Lung (tissue), 12 donors: Measurements from ENCODE around the gene ZNF480. TPM values are rescaled to one million over a fixed set of nuclear protein-coding genes. Genes with fewer than 3 reads are reported as not detected.

Experiments used
- ATAC-seq: fragments of 200-7000 bp; cut with Tn5 transposase; one replicate; pipeline ENCODE4 v1.9.1; 2020; ENCODE audit warnings: moderate number of reproducible peaks; ENCODE audit not compliant: insufficient read depth, low FRiP score
- DNase-seq, 3 donors: peaks; one replicate each; pipeline ENCODE4 v3.0.0-alpha.2; 2013 to 2017
- H3K27ac ChIP-seq, 2 donors: one replicate each; pipeline ENCODE4 v1.5.1; 2013; ENCODE audit warnings: mild to moderate bottlenecking in 2 of 2, moderate library complexity in 2 of 2, control low read depth in 1 of 2, inconsistent platforms in 1 of 2, low read depth in 1 of 2, low read length in 1 of 2
- H3K27me3 ChIP-seq, 3 donors: one replicate each; pipeline ENCODE4 v1.5.1; 2013; ENCODE audit warnings: low read length in 2 of 3; ENCODE audit not compliant: control insufficient read depth in 3 of 3, insufficient read depth in 3 of 3
- H3K36me3 ChIP-seq, 4 donors: one replicate each; pipeline ENCODE4 v1.5.1; 2013; ENCODE audit warnings: low read length in 4 of 4, mild to moderate bottlenecking in 1 of 4, moderate library complexity in 1 of 4; ENCODE audit not compliant: control insufficient read depth in 4 of 4, insufficient read depth in 4 of 4
- H3K4me1 ChIP-seq, 5 donors: one replicate each; pipeline ENCODE4 v1.5.1; 2013; ENCODE audit warnings: low read length in 5 of 5, mild to moderate bottlenecking in 2 of 5, moderate library complexity in 1 of 5; ENCODE audit not compliant: control insufficient read depth in 5 of 5, insufficient read depth in 5 of 5
- H3K4me3 ChIP-seq: one replicate; pipeline ENCODE4 v1.5.1; 2013; ENCODE audit warnings: mild to moderate bottlenecking, control low read depth, moderate library complexity
- H3K9ac ChIP-seq, 2 donors: one replicate each; pipeline ENCODE4 v1.5.1; 2013; ENCODE audit warnings: low read length in 2 of 2, control low read depth in 1 of 2; ENCODE audit not compliant: insufficient read depth in 1 of 2
- H3K9me3 ChIP-seq, 4 donors: one replicate each; pipeline ENCODE4 v1.5.1; 2013; ENCODE audit warnings: low read length in 3 of 4, mild to moderate bottlenecking in 1 of 4, moderate library complexity in 1 of 4; ENCODE audit not compliant: control insufficient read depth in 4 of 4, insufficient read depth in 3 of 4
- whole genome bisulfite sequencing, 2 donors: extraction: QIAGEN DNeasy Blood & Tissue Kit; methylation state at CpG; one replicate each; pipeline ENCODE4 v1.1.7; 2013; 5-methylcytosine and 5-hydroxymethylcytosine counted together
- polyA plus RNA-seq, 2 donors: library from polyadenylated mRNA; stranded (reverse); fragments of 200-250 nt; gene quantifications; one replicate each; pipeline ENCODE4 v1.2.1, GENCODE V29; 2013
- total RNA-seq, 2 donors: library from RNA; depleted of rRNA in 1 of 2; stranded (reverse); fragments of >200 nt in 1 of 2; gene quantifications; one replicate each; pipeline ENCODE4 v1.2.1, GENCODE V29; 2014 to 2021
- TF ChIP-seq, protein P1 (sequence below): IDR thresholded peaks from 2 replicates; pipeline ENCODE4 v1.5.1; 2012; ENCODE audit warnings: mild to moderate bottlenecking; ENCODE audit errors: control extremely low read depth, extremely low read depth
- donor health status: control.
- donor health status: control.
- donor health status: Bipolar disorder and iron deficiency.
- donor health status: healthy.
- donor health status: DM: yes; HTN: yes; CAD: no.

ZNF480 gene
- total and polyA plus RNA-seq, 4 donors, result 3.5 to 10.9 (median 9.6) TPM

DNA sequence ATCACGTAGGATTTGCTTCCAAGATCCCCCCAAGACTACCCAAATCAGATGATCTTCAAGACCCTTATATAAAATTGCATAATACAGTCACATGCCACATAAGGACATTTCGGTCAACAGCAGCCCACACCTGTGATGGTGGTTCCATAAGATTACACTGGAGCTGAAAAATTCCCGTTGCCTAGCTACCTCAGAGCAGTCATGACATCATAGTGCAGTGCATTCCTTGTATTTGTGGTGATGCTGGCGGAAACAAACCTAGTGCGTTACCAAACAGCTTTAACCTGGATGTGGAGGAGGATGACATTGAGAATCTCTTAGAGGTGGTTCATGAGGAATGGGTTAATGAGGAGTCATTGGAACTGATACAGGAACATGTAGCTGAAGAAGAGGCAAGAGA is 22.8 kb upstream of the ZNF480 start:
- H3K36me3 ChIP-seq, result peaks cover 0 to 16% (median 9%) of the 10 kb centered on the region in 4 donors
- ATAC-seq (no peak), DNase-seq (no peak)
- WGBS, 2 donors, result 87 to 95% methylated on average over 5 of the region's 5 CpGs
- H3K4me3 ChIP-seq, result no peak overlapping the region
- H3K27ac ChIP-seq, result no peak overlapping the region
- H3K9ac ChIP-seq, result no peak overlapping the region
- TF ChIP-seq, protein P1, sequence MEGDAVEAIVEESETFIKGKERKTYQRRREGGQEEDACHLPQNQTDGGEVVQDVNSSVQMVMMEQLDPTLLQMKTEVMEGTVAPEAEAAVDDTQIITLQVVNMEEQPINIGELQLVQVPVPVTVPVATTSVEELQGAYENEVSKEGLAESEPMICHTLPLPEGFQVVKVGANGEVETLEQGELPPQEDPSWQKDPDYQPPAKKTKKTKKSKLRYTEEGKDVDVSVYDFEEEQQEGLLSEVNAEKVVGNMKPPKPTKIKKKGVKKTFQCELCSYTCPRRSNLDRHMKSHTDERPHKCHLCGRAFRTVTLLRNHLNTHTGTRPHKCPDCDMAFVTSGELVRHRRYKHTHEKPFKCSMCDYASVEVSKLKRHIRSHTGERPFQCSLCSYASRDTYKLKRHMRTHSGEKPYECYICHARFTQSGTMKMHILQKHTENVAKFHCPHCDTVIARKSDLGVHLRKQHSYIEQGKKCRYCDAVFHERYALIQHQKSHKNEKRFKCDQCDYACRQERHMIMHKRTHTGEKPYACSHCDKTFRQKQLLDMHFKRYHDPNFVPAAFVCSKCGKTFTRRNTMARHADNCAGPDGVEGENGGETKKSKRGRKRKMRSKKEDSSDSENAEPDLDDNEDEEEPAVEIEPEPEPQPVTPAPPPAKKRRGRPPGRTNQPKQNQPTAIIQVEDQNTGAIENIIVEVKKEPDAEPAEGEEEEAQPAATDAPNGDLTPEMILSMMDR, result no peak
- peaks cover 0 to 23% (median 1%) of the 10 kb centered on the region in 4 donors for H3K9me3 ChIP-seq
- H3K4me1 ChIP-seq, result peaks cover 0 to 12% (median 7%) of the 10 kb centered on the region in 5 donors
- no peaks in the 10 kb centered on the region for H3K27me3 ChIP-seq

DNA sequence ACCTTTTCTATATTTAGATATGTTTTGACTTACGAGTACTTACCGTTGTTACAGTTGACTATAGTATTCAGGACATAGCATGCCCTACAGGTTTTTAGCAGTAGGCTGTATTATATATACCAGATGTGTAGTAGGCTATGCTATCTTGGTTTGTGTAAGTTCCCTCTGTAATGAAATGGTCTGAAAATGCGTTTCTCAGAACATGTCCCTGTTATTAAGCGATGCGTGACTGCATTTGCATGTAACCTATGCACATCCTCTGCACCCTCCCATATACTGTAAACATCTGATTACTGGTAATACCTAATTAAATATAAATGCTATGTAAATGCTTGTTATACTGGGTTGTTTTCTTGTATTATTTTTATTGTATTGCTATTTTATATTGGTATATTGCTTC is 21.0 kb upstream of the ZNF480 start:
- H3K9ac ChIP-seq, result no peak overlapping the region
- 86 to 97% methylated on average over 5 of the region's 5 CpGs for WGBS, 2 donors
- no peaks in the 10 kb centered on the region for H3K27me3 ChIP-seq
- DNase-seq, result no peak
- no peak overlapping the region for H3K4me3 ChIP-seq
- H3K4me1 ChIP-seq, result peaks cover 0 to 5% (median 4%) of the 10 kb centered on the region in 5 donors
- TF ChIP-seq, protein P1, result no peak
- H3K27ac ChIP-seq, result no peak overlapping the region
- peaks cover 0 to 23% (median 1%) of the 10 kb centered on the region in 4 donors for H3K9me3 ChIP-seq
- peaks cover 0 to 12% (median 6%) of the 10 kb centered on the region in 4 donors for H3K36me3 ChIP-seq
- ATAC-seq, result no peak

DNA sequence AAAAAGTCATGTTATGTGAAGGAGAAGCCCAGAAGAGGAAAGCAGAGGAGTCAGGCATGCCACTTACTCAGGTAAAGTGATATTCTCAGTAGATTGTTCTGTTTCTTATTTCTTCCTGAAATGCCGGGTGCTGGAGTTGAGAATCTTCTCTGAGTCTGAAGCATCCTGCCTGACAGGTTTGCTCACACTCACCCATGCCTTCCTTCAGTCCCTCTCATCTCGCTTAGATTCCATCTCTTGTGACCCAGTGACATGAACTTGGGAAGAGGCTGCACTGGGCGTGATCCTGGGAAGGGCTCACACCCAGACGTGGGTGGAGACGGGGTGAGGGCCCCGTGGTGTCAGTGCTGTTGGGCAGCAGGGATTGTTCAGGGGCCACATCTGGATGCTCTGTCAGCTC is 19.5 kb upstream of the ZNF480 start:
- peaks cover 0 to 10% (median 9%) of the 10 kb centered on the region in 4 donors for H3K36me3 ChIP-seq
- no peak overlapping the region for H3K9ac ChIP-seq
- H3K27ac ChIP-seq, result no peak overlapping the region
- TF ChIP-seq, protein P1, result no peak
- ATAC-seq, result no peak
- H3K4me3 ChIP-seq, result no peak overlapping the region
- DNase-seq, result no peak
- H3K4me1 ChIP-seq, result peaks cover 0 to 1% (median 0%) of the 10 kb centered on the region in 5 donors
- H3K27me3 ChIP-seq, result no peaks in the 10 kb centered on the region
- WGBS, 2 donors, result 79 to 85% methylated on average over 6 of the region's 6 CpGs
- peaks cover 0 to 24% (median 1%) of the 10 kb centered on the region in 4 donors for H3K9me3 ChIP-seq

DNA sequence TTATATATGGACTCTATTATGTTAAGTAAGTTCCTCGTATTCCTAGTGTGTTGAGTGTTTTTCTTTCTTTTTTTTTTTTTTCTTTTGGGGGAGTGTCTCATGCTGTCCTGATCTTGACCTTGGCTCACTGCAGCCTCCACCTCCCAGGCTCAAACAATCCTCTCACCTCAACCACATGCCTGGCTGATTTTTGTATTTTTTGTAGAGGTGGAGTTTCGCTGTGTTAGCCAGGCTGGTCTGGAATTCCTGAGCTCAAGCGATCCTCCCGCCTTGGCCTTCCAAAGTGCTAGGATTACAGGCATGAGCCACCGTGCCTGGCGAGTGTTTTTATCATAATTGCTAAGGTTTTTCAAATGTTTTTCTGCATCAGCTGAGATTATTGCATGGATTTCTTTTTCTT is 10.7 kb upstream of the ZNF480 start:
- 93% methylated on average over 6 of the region's 6 CpGs for WGBS, 2 donors
- Histone ChIP-seq H3K4me3 (no peak overlapping the region), H3K27ac (no peak overlapping the region), H3K36me3 (peaks cover 36 to 48% (median 44%) of the 10 kb centered on the region in 4 donors), H3K9me3 (peaks cover 0 to 32% (median 0%) of the 10 kb centered on the region in 4 donors), H3K9ac (no peak overlapping the region), H3K4me1 (no peaks in the 10 kb centered on the region), H3K27me3 (no peaks in the 10 kb centered on the region)
- TF ChIP-seq, protein P1, result no peak
- ATAC-seq (no peak), DNase-seq (no peak)
